Spleen (tissue), 7 donors: ENCODE data around the gene NF2.

ENCODE experiments used
- POLR2A ChIP-seq, 3 donors: fragments of 450-650 bp; IDR thresholded peaks; one replicate each; pipeline ENCODE4 v1.5.1; 2017; ENCODE audit warnings: antibody characterized with exemption in 3 of 3, mild to moderate bottlenecking in 1 of 3
- TF ChIP-seq, protein P1 (sequence below), 11 experiments: fragments of 200-600 bp in 7 of 11; fragments of 450-650 bp in 4 of 11; sonication (generic) in 4 of 11; IDR thresholded peaks in 8 of 11; conservative IDR thresholded peaks in 3 of 11; 1 replicate in 7 of 11; 2 replicates in 4 of 11; pipeline versions ENCODE4 v1.4.0 to v1.8.0; 2016 to 2021; ENCODE audit warnings: antibody characterized with exemption in 11 of 11, inconsistent platforms in 4 of 11, mild to moderate bottlenecking in 1 of 11
- donor health status: DM: no; HTN: no; CAD: no; lungs with moderate emphysema.
- donor health status: DM: no; HTN: no; CAD: no.
- donor health status: DM: no; HTN: no; CAD: no.

DNA sequence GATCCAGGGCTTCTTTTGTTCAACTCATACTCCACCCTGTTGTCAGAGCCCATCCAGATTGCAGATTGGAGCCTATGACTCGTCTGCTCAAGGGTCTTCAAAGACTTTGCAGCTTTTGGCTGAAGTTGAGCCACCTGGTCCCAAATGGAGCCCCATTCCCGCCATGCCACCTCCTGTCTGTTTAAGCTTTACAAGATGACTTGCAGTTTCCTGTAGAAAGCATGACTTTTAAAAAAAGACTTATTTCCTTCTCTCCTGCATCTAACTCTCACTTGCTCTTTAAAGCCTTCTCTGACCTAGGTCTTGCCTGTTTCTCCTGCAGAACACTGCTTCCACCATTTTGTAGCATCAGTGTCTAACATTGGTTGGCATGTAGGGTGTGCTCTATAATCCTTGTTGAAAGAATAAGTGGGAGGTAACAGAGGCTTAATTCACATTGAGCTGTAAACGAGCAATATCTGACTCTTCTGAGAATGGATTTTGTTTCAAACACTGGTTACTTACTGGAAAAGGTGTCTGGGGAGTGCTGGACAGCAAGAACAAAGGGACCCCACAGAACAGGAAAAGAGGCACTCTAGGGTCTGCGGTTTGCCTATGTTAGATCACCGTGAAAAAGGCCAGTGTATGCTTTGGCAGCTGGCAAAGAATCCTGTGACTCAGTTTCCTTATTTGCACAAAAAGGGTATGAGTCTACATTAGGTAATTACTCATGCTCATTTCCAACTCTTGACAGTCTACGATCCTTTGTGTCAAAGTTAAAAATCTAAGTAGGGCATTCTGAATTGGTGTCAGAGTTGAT is 30.3 kb downstream of the NF2 start:
- TF ChIP-seq, protein P1, sequence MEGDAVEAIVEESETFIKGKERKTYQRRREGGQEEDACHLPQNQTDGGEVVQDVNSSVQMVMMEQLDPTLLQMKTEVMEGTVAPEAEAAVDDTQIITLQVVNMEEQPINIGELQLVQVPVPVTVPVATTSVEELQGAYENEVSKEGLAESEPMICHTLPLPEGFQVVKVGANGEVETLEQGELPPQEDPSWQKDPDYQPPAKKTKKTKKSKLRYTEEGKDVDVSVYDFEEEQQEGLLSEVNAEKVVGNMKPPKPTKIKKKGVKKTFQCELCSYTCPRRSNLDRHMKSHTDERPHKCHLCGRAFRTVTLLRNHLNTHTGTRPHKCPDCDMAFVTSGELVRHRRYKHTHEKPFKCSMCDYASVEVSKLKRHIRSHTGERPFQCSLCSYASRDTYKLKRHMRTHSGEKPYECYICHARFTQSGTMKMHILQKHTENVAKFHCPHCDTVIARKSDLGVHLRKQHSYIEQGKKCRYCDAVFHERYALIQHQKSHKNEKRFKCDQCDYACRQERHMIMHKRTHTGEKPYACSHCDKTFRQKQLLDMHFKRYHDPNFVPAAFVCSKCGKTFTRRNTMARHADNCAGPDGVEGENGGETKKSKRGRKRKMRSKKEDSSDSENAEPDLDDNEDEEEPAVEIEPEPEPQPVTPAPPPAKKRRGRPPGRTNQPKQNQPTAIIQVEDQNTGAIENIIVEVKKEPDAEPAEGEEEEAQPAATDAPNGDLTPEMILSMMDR (IDR thresholded peaks at IDR 0.05 in 8 of 11, conservative IDR thresholded peaks at IDR 0.05 in 3 of 11) = no peak
- TF ChIP-seq POLR2A (IDR thresholded peaks at IDR 0.05) = no peak
